ENCODE measurements around the gene KNSTRN. TPM values are rescaled to one million over a fixed set of nuclear protein-coding genes. Genes with fewer than 3 reads are reported as not detected.
A peak's percentile ranks its signal among the peaks of the same experiment; 100 is the strongest.

The KNSTRN gene
- total and polyA plus RNA-seq, 4 donors: 3.4 to 28.1 (median 8.9) TPM

DNA sequence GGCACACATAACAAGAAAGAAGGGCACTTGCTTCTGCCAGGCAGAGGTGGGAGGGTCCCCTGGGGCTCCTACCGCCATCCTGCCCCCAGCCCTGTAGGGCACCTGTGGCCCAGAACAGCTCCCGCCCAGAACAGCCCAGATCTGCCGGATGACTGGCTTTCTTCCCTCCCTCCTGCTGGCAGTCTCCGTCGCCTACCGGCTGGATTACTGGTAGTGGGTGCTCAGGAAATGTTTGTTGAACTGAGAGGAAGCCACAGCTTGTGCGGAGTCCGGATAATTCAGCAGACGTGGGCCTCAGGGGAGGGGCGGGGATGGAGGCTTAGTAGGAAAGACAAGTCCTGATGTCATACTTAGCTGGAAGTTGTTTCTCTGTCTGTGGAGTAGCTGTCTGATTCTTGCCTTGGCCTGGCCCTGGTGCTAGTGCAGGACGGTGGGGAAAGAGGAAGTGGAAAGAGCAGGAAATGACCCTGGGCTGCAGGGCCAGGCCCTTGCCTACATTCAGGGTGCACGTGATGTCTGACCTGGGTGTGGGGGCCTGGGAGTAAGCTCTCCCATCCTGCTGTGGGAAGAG is 48.5 kb upstream of the KNSTRN start:
- Histone ChIP-seq H3K27me3 (ENCODE audit: control insufficient read depth in 4 of 4, insufficient read depth in 4 of 4, low read length in 3 of 4) (no peaks in the 10 kb centered on the region), H3K4me3 (ENCODE audit: low read depth in 1 of 3, low read length in 3 of 3) (no peak overlapping the region), H3K4me1 (ENCODE audit: control insufficient read depth in 4 of 4, insufficient read depth in 4 of 4, low read length in 3 of 4) (peaks cover 0 to 19% (median 7%) of the 10 kb centered on the region in 4 donors), H3K9me3 (ENCODE audit: control insufficient read depth in 4 of 4, low read length in 3 of 4) (no peaks in the 10 kb centered on the region), H3K36me3 (ENCODE audit: control insufficient read depth in 4 of 4, insufficient read depth in 3 of 4, low read depth in 1 of 4, low read length in 3 of 4) (no peaks in the 10 kb centered on the region), H3K9ac (ENCODE audit: low read depth in 1 of 2, low read length in 2 of 2) (no peak overlapping the region), H3K27ac (ENCODE audit: low read depth in 1 of 2, low read length in 2 of 2) (peak overlapping the region; percentile 70 to 80)
- DNase-seq (ENCODE audit: low spot score): no peak
- TF ChIP-seq RAD21 (IDR thresholded peaks at IDR 0.05): peak in 1 of 2 donors; percentile 2
- no peak for TF ChIP-seq FOXA2 (IDR thresholded peaks at IDR 0.05)
- TF ChIP-seq NR2F2 (IDR thresholded peaks at IDR 0.05): peak; percentile 86
- TF ChIP-seq SP1 (IDR thresholded peaks at IDR 0.05): peak; percentile 47
- peak; percentile 11 for TF ChIP-seq REST (IDR thresholded peaks at IDR 0.05)
- TF ChIP-seq, protein P1, sequence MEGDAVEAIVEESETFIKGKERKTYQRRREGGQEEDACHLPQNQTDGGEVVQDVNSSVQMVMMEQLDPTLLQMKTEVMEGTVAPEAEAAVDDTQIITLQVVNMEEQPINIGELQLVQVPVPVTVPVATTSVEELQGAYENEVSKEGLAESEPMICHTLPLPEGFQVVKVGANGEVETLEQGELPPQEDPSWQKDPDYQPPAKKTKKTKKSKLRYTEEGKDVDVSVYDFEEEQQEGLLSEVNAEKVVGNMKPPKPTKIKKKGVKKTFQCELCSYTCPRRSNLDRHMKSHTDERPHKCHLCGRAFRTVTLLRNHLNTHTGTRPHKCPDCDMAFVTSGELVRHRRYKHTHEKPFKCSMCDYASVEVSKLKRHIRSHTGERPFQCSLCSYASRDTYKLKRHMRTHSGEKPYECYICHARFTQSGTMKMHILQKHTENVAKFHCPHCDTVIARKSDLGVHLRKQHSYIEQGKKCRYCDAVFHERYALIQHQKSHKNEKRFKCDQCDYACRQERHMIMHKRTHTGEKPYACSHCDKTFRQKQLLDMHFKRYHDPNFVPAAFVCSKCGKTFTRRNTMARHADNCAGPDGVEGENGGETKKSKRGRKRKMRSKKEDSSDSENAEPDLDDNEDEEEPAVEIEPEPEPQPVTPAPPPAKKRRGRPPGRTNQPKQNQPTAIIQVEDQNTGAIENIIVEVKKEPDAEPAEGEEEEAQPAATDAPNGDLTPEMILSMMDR (IDR thresholded peaks at IDR 0.05; ENCODE audit: low read depth, low read length, missing input control): no peak
- no peak for TF ChIP-seq HNF4A (conservative IDR thresholded peaks at IDR 0.05)
- TF ChIP-seq FOXA1 (IDR thresholded peaks at IDR 0.05): no peak
- no peak for TF ChIP-seq ATF3 (IDR thresholded peaks at IDR 0.05)
- TF ChIP-seq RXRA (IDR thresholded peaks at IDR 0.05): no peak
- TF ChIP-seq TAF1 (conservative IDR thresholded peaks at IDR 0.05): no peak
- no peak for TF ChIP-seq ZBTB33 (IDR thresholded peaks at IDR 0.05)
- TF ChIP-seq HNF4G (IDR thresholded peaks at IDR 0.05): no peak
- TF ChIP-seq GABPA (IDR thresholded peaks at IDR 0.05 in 1 of 2, conservative IDR thresholded peaks at IDR 0.05 in 1 of 2): peak in 1 of 2 donors; percentile 28
- TF ChIP-seq JUND (IDR thresholded peaks at IDR 0.05): no peak
- WGBS: 68% methylated on average over 12 of the region's 12 CpGs

DNA sequence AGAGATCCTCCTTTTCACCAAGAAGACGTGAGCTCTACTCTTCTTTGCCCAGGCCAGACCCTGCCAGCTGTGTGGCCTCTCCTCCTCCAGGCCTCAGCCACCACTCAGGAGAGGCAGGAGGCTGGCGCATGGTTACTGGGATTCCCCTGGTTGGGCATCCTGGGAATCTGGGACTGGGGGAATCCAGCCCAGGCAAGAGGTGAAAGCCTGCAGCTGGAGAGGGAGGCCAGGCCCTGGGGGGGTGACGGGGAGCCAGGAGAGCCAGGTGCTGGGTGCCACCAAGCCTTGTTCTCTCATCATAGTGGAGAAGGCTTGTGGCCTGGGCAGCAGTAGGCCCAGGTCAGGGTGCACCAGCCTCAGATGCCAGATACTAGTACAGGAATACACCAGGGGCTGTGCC is 48.0 kb upstream of the KNSTRN start:
- no peaks in the 10 kb centered on the region for H3K27me3 ChIP-seq (ENCODE audit: control insufficient read depth in 4 of 4, insufficient read depth in 4 of 4, low read length in 3 of 4)
- no peak for DNase-seq (ENCODE audit: low spot score)
- H3K27ac ChIP-seq (ENCODE audit: low read depth in 1 of 2, low read length in 2 of 2): peak overlapping the region; percentile 67 to 80
- peaks cover 0 to 24% (median 8%) of the 10 kb centered on the region in 4 donors for H3K4me1 ChIP-seq (ENCODE audit: control insufficient read depth in 4 of 4, insufficient read depth in 4 of 4, low read length in 3 of 4)
- H3K36me3 ChIP-seq (ENCODE audit: control insufficient read depth in 4 of 4, insufficient read depth in 3 of 4, low read depth in 1 of 4, low read length in 3 of 4): no peaks in the 10 kb centered on the region
- 83% methylated on average over 3 of the region's 3 CpGs for WGBS
- H3K9me3 ChIP-seq (ENCODE audit: control insufficient read depth in 4 of 4, low read length in 3 of 4): no peaks in the 10 kb centered on the region
- no peak overlapping the region for H3K9ac ChIP-seq (ENCODE audit: low read depth in 1 of 2, low read length in 2 of 2)
- no peak overlapping the region for H3K4me3 ChIP-seq (ENCODE audit: low read depth in 1 of 3, low read length in 3 of 3)
- TF ChIP-seq GABPA (IDR thresholded peaks at IDR 0.05 in 1 of 2, conservative IDR thresholded peaks at IDR 0.05 in 1 of 2) (no peak), TAF1 (conservative IDR thresholded peaks at IDR 0.05) (no peak), ZBTB33 (IDR thresholded peaks at IDR 0.05) (no peak), REST (IDR thresholded peaks at IDR 0.05) (no peak), NR2F2 (IDR thresholded peaks at IDR 0.05) (no peak)
- TF ChIP-seq, protein P1 (IDR thresholded peaks at IDR 0.05; ENCODE audit: low read depth, low read length, missing input control): no peak

All from liver (tissue), 9 donors.